Testis (tissue), 3 donors: Measurements from ENCODE around the gene NAPSA. TPM values are rescaled to one million over a fixed set of nuclear protein-coding genes. Genes with fewer than 3 reads are reported as not detected.

ENCODE experiments used
- DNase-seq: peaks from one replicate; pipeline ENCODE4 v3.0.0-alpha.2; 2019
- H3K27ac ChIP-seq, 2 donors: fragments of 200-600 bp; sonication (generic); one replicate each; pipeline ENCODE4 v1.5.1; 2019
- H3K27me3 ChIP-seq: fragments of 200-600 bp; sonication (generic); one replicate; pipeline ENCODE4 v1.5.1; 2019
- H3K36me3 ChIP-seq: fragments of 200-600 bp; sonication (generic); one replicate; pipeline ENCODE4 v1.5.1; 2017; ENCODE audit warnings: low read depth; ENCODE audit errors: missing control alignments
- H3K4me1 ChIP-seq: fragments of 200-600 bp; sonication (generic); one replicate; pipeline ENCODE4 v1.5.1; 2019
- H3K4me3 ChIP-seq, 2 donors: fragments of 200-600 bp; sonication (generic); one replicate each; pipeline ENCODE4 v1.5.1; 2017 to 2019
- H3K9me3 ChIP-seq: fragments of 200-600 bp; sonication (generic); one replicate; pipeline ENCODE4 v1.5.1; 2017
- POLR2A ChIP-seq: fragments of 450-650 bp; IDR thresholded peaks from one replicate; pipeline ENCODE4 v1.6.1; 2017; ENCODE audit warnings: antibody characterized with exemption, mild to moderate bottlenecking, moderate library complexity
- WGBS, 2 donors: methylation state at CpG; one replicate each; pipeline ENCODE4 v1.1.5; 2018; 5-methylcytosine and 5-hydroxymethylcytosine counted together
- intact Hi-C: fragments of 100-400 bp; cut with DNase I; formaldehyde crosslinking; loops from one replicate; pipeline ENCODE4 v1.15.1; 2023; ENCODE audit warnings: low total_unique reads
- polyA plus RNA-seq: library from polyadenylated mRNA; stranded (reverse); fragments of 350-450 nt; fragmentation: Illumina TruSeq; extraction: RNeasy Lipid Tissue Mini Kit (QIAGEN cat#74804); gene quantifications from one replicate; pipeline ENCODE4 v1.2.3, GENCODE V29; 2014; ENCODE audit warnings: low read depth, low replicate concordance; ENCODE audit not compliant: insufficient read depth
- total RNA-seq, 2 donors: library from RNA; depleted of rRNA; stranded (reverse); fragments of >200 nt; gene quantifications; one replicate each; pipeline ENCODE4 v1.2.3, GENCODE V29; 2016
- TF ChIP-seq, protein P1 (sequence below), 3 experiments: fragments of 450-650 bp in 2 of 3; fragments of 200-600 bp in 1 of 3; sonication (generic) in 1 of 3; IDR thresholded peaks; one replicate each; pipeline ENCODE4 v1.5.1; 2016 to 2019; ENCODE audit warnings: antibody characterized with exemption in 3 of 3, mild to moderate bottlenecking in 2 of 3, moderate library complexity in 1 of 3

The NAPSA gene
- total and polyA plus RNA-seq, 3 donors from 2014 or later = 1.3 to 11.5 (median 2.0) TPM

DNA sequence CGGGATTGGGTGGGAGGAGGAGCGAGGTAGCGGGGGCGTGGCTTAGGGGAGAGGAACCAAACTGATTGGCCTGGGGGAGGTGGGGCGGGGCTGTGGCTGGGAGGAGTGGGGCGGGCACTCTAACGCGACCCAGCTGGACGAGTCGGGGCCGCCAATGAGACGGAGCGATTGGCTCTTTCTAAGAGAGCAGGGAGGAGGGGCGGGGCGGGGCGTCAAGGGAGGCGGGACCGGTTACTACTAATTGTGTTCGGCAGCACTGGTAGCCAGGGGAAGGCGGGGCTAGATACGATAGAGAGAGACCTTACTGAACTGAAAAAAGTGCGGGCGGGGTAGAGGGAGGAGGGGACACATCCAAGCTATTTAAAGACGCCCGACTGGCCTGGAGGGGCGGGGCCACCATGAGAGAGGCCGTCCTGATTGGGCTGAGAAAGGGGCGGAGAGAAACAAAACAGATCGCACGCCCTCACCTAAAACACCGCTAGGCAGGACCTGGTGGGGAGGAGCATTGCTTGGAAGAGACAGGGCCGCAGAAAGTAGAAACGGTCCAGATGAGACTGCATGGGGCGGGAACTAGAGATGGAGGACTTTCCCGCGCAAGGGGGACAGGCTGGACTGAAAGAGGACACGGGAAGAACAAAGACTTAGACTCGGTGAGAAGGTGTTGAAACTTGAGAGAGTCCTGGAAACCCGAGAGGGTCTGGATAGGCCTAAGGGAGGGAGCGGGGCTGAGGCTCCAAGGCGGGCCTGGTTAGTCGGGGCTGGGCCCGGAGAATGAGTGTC, 36.1 kb downstream of the NAPSA start, which contains the start of gene KCNC3:
TSS of gene KCNC3 (minus strand) at position 232 of the 780 bp plus-strand sequence. CDS start 295 bp downstream, outside the sequence.
- H3K27ac ChIP-seq = peak within 1 kb of the TSS; percentile 64 to 74
- H3K36me3 ChIP-seq = no peaks in the 10 kb centered on the region
- peaks cover 24% of the 10 kb centered on the region for H3K4me1 ChIP-seq
- H3K9me3 ChIP-seq = no peaks in the 10 kb centered on the region
- peak within 1 kb of the TSS; percentile 39 to 41 for H3K4me3 ChIP-seq
- intact Hi-C loops = no loop called here
- WGBS, 2 donors = 1 to 2% methylated on average over 42 to 43 of the region's 43 CpGs
- DNase-seq = peak; percentile 100
- no peaks in the 10 kb centered on the region for H3K27me3 ChIP-seq
- TF ChIP-seq POLR2A = no peak
- TF ChIP-seq, protein P1, sequence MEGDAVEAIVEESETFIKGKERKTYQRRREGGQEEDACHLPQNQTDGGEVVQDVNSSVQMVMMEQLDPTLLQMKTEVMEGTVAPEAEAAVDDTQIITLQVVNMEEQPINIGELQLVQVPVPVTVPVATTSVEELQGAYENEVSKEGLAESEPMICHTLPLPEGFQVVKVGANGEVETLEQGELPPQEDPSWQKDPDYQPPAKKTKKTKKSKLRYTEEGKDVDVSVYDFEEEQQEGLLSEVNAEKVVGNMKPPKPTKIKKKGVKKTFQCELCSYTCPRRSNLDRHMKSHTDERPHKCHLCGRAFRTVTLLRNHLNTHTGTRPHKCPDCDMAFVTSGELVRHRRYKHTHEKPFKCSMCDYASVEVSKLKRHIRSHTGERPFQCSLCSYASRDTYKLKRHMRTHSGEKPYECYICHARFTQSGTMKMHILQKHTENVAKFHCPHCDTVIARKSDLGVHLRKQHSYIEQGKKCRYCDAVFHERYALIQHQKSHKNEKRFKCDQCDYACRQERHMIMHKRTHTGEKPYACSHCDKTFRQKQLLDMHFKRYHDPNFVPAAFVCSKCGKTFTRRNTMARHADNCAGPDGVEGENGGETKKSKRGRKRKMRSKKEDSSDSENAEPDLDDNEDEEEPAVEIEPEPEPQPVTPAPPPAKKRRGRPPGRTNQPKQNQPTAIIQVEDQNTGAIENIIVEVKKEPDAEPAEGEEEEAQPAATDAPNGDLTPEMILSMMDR (IDR thresholded peaks at IDR 0.05) = no peak

DNA sequence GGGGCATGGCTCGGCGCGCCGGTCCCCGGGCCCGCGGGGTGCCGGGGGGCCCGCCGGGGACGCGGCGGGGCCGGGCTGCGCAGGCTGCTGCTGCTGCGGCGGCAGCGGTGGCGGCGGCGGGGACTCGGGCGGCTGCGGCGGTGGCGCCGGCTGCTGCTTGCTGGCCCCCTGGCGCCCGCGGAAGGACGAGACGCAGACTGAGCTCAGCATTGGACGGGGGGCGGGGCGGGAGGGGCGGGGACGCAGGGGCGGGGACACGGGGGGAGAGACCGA, 36.6 kb downstream of the NAPSA start:
- no peaks in the 10 kb centered on the region for H3K27me3 ChIP-seq
- no peaks in the 10 kb centered on the region for H3K36me3 ChIP-seq
- no peaks in the 10 kb centered on the region for H3K9me3 ChIP-seq
- no peak for TF ChIP-seq POLR2A
- TF ChIP-seq, protein P1 (IDR thresholded peaks at IDR 0.05) = no peak
- intact Hi-C loops = no loop called here
- H3K27ac ChIP-seq = no peak overlapping the region
- no peak overlapping the region for H3K4me3 ChIP-seq
- H3K4me1 ChIP-seq = peaks cover 20% of the 10 kb centered on the region
- DNase-seq = no peak
- WGBS, 2 donors = 0 to 4% methylated on average over 4 to 5 of the region's 40 CpGs

DNA sequence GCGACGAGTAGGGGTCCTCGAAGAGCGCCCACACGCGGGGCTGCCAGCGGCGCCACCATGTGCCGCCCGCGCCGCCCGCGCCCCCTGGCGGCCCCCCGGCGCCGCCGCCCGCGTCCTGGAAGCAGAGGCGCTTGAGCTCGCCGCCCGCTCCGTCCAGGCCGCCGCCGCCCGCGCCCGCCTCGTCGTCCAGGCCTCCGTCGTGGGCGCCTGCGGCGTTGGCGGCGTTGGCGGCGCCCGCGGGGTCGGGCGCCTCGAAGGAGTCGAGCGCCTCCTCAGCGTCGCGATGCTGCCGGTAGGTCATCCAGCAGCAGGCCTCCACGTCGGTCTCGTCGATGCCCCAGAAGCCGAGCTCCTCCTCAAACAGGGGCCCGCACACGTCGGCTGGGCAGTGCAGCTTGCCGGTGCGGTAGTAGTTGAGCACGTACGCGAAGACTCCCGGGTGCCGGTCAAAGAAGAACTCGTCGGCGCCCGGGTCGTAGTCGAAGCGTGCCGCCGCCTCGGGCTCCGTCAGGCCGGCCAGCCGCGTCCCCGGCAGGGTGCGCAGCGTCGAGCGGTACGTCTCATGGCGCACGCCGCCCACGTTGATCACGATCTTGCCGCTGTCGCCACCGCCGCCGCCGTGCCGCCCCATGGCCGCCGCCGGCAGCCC, 37.1 kb downstream of the NAPSA start:
- peak overlapping the region; percentile 39 to 41 for H3K4me3 ChIP-seq
- no peak overlapping the region for H3K27ac ChIP-seq
- H3K9me3 ChIP-seq = no peaks in the 10 kb centered on the region
- TF ChIP-seq, protein P1 (IDR thresholded peaks at IDR 0.05) = peak in 1 of 3 experiments; percentile 31
- TF ChIP-seq POLR2A = no peak
- no peaks in the 10 kb centered on the region for H3K36me3 ChIP-seq
- no peak for DNase-seq
- H3K4me1 ChIP-seq = peaks cover 20% of the 10 kb centered on the region
- 1% methylated on average over 23 of the region's 104 CpGs; no CpG with 5 or more reads in 1 of the 2 donors for WGBS, 2 donors
- no peaks in the 10 kb centered on the region for H3K27me3 ChIP-seq
- intact Hi-C loops = no loop called here

DNA sequence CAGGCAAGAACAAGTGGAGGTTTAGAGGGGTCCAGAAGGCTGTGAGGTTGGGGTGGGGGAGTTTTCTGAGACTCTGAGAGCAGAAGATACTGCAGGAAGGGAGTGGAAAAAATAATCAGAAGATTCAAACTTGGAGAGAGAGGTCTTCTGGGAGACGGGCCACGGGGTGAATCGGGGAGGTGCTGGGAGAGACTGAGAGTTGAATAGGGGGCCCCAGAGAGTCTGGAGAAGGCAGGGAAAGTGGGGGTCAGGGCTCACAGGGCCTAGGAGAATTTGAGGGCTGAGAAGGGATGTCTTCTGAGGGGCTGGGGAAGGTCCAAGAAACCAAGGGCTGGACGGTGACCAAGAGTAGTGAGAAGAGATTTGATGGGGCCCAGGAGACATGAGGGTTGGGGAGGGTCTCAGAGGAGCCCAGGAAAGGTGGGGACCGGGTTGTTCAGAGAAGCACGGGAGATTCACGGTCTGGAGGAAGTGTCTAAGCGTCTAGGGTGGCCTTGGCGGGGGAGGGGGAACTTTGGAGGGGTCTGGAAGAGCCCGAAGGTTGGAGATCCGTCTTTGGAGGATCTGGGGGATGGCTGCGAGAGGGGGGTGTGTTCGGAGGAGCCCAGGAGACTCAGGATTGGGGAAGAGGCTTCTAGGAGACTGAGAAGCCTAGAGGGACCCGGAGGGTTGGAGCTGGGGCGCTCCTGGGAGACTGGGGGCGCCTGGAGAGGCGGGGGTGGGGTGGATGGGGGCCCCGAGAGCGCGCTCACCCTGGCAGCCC, 37.8 kb downstream of the NAPSA start:
- Histone ChIP-seq H3K36me3 (no peaks in the 10 kb centered on the region), H3K27me3 (no peaks in the 10 kb centered on the region), H3K4me3 (no peak overlapping the region), H3K9me3 (no peaks in the 10 kb centered on the region), H3K27ac (no peak overlapping the region), H3K4me1 (peaks cover 20% of the 10 kb centered on the region)
- 14 to 15% methylated on average over 11 to 20 of the region's 20 CpGs for WGBS, 2 donors
- TF ChIP-seq, protein P1 (IDR thresholded peaks at IDR 0.05) = no peak
- TF ChIP-seq POLR2A = no peak
- intact Hi-C loops = no loop called here
- no peak for DNase-seq
